Measurements from ENCODE around the gene CDH5.

DNA sequence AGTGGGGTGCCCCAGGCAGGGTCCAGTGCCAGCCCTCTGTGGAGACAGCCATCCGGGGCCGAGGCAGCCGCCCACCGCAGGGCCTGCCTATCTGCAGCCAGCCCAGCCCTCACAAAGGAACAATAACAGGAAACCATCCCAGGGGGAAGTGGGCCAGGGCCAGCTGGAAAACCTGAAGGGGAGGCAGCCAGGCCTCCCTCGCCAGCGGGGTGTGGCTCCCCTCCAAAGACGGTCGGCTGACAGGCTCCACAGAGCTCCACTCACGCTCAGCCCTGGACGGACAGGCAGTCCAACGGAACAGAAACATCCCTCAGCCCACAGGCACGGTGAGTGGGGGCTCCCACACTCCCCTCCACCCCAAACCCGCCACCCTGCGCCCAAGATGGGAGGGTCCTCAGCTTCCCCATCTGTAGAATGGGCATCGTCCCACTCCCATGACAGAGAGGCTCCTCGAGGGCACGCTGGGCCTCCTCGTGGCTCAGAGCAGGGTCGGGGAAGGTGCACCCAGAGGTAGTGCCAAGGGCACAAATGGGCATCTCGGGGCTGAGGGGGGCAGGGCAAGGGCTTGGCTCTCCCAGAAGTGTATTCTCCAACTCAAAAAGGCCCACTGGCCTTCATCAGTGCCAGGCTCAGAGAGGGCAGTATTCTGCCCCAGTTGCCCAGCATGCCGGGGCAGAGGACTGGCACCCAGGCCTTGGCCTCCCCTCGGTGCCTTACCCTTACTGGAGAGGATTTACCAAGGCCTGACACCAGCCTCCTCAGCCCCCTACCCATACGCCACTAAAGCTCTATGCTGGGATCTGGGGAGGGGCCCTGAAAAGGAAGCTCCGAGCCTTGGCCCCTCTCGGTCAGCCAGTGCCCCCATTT, at the start of gene CDH5:
- TF ChIP-seq, protein P1, sequence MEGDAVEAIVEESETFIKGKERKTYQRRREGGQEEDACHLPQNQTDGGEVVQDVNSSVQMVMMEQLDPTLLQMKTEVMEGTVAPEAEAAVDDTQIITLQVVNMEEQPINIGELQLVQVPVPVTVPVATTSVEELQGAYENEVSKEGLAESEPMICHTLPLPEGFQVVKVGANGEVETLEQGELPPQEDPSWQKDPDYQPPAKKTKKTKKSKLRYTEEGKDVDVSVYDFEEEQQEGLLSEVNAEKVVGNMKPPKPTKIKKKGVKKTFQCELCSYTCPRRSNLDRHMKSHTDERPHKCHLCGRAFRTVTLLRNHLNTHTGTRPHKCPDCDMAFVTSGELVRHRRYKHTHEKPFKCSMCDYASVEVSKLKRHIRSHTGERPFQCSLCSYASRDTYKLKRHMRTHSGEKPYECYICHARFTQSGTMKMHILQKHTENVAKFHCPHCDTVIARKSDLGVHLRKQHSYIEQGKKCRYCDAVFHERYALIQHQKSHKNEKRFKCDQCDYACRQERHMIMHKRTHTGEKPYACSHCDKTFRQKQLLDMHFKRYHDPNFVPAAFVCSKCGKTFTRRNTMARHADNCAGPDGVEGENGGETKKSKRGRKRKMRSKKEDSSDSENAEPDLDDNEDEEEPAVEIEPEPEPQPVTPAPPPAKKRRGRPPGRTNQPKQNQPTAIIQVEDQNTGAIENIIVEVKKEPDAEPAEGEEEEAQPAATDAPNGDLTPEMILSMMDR (conservative IDR thresholded peaks at IDR 0.05; ENCODE audit: low read depth, low read length), result no peak
- TF ChIP-seq MAZ (IDR thresholded peaks at IDR 0.05; ENCODE audit: borderline replicate concordance, low read depth, low read length) (no peak), POLR2A (IDR thresholded peaks at IDR 0.05; ENCODE audit: low read depth, low read length) (no peak), FOS (IDR thresholded peaks at IDR 0.05; ENCODE audit: low read depth, low read length) (no peak), BHLHE40 (IDR thresholded peaks at IDR 0.05; ENCODE audit: low read depth, low read length) (no peak), NFE2L2 (IDR thresholded peaks at IDR 0.05; ENCODE audit: low read depth, low read length) (no peak), RCOR1 (IDR thresholded peaks at IDR 0.05; ENCODE audit: insufficient replicate concordance, low read length) (no peak)

Measured in IMR-90 (cell line).